Coronary artery (tissue), 2 donors: ENCODE results near the gene IRF9.
A peak's percentile ranks its signal among the peaks of the same experiment; 100 is the strongest.
"Not testable (repeated sequence)": the region's sequence is repeated elsewhere in the genome, so short reads cannot be mapped to it uniquely, and the experiment has no call there.

Experiments
- DNase-seq: peaks from one replicate; pipeline ENCODE4 v3.0.0-alpha.2; 2017; ENCODE audit warnings: low spot score
- H3K27ac ChIP-seq, 2 donors: fragments of 200-600 bp; sonication (generic); one replicate each; pipeline ENCODE4 v1.5.1; 2016 to 2019
- H3K4me3 ChIP-seq: fragments of 200-600 bp; sonication (generic); 2 replicates; pipeline ENCODE4 v1.5.1; 2016; ENCODE audit warnings: mild to moderate bottlenecking, moderate library complexity
- CTCF ChIP-seq: fragments of 200-600 bp; sonication (generic); IDR thresholded peaks from one replicate; pipeline ENCODE4 v1.5.1; 2019; ENCODE audit warnings: antibody characterized with exemption

The IRF9 gene

GRCh38 chr14:24198814-24199524, 37.9 kb downstream of the IRF9 start:
- no peak for TF ChIP-seq CTCF
- no peak overlapping the region for H3K27ac ChIP-seq
- H3K4me3 ChIP-seq: no peak overlapping the region
- DNase-seq: no peak

GRCh38 chr14:24202538-24202937, 41.5 kb downstream of the IRF9 start:
- not testable (repeated sequence) for H3K4me3 ChIP-seq
- DNase-seq: peak; percentile 5

GRCh38 chr14:24203249-24203886, 42.3 kb downstream of the IRF9 start:
- not testable (repeated sequence) for H3K4me3 ChIP-seq, H3K27ac ChIP-seq
- DNase-seq: peak; percentile 17

More at GRCh38 chr14:24202538-24202937, 41.5 kb downstream of the IRF9 start:
- H3K27ac ChIP-seq: not testable (repeated sequence)

GRCh38 chr14:24204163-24205146, 43.4 kb downstream of the IRF9 start:
- DNase-seq: peak; percentile 12
- Histone ChIP-seq H3K4me3 (no peak overlapping the region), H3K27ac (no peak overlapping the region)
- TF ChIP-seq CTCF: no peak

- no peak overlapping the region for H3K27ac ChIP-seq
- peak; percentile 60 for DNase-seq
- no peak for TF ChIP-seq CTCF
Observed at GRCh38 chr14:24206260-24207103, 45.4 kb downstream of the IRF9 start.

GRCh38 chr14:24207104-24207551, 46.1 kb downstream of the IRF9 start:
- no peak for TF ChIP-seq CTCF
- DNase-seq: peak; percentile 22
- no peak overlapping the region for H3K27ac ChIP-seq
- H3K4me3 ChIP-seq: no peak overlapping the region

More at GRCh38 chr14:24206260-24207103, 45.4 kb downstream of the IRF9 start:
- no peak overlapping the region for H3K4me3 ChIP-seq

- no peak for TF ChIP-seq CTCF
- Histone ChIP-seq H3K27ac (no peak overlapping the region), H3K4me3 (no peak overlapping the region)
- DNase-seq: peak; percentile 29
Observed at GRCh38 chr14:24207625-24208024, 46.6 kb downstream of the IRF9 start.
